Measurements from ENCODE around the gene NOCT. TPM values are rescaled to one million over a fixed set of nuclear protein-coding genes. Genes with fewer than 3 reads are reported as not detected.

Gene NOCT
- total RNA-seq, 1 donor from 2014 or later: 4.8 TPM

DNA sequence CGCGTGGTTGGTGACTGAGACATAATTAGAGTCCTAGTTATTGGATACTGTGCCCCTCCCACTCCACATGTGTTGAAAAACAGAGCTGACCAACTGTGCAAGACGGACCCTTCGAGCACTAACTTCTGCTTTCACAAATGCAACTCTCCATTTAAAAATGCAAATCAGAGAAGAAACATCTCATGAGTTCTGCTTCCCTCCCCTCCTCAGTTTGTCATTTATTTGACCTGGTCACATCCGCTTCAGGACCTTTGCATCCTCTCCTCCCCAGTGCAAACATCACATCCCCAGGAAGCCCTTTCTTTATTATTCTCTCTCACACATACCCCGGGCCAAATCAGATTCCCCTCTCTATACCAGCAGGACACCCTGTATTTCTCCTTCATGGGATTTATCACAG lies 38.1 kb upstream of the NOCT start:
- no peaks in the 10 kb centered on the region for H3K36me3 ChIP-seq
- H3K4me3 ChIP-seq: no peak overlapping the region
- intact Hi-C loops (cut with DNase I): no loop called here
- H3K27me3 ChIP-seq: no peaks in the 10 kb centered on the region
- peaks cover 24% of the 10 kb centered on the region for H3K4me1 ChIP-seq
- ATAC-seq (peak; percentile 63), DNase-seq (no peak)
- no peaks in the 10 kb centered on the region for H3K9me3 ChIP-seq
- H3K27ac ChIP-seq: peak overlapping the region; percentile 30
- TF ChIP-seq, protein P1, sequence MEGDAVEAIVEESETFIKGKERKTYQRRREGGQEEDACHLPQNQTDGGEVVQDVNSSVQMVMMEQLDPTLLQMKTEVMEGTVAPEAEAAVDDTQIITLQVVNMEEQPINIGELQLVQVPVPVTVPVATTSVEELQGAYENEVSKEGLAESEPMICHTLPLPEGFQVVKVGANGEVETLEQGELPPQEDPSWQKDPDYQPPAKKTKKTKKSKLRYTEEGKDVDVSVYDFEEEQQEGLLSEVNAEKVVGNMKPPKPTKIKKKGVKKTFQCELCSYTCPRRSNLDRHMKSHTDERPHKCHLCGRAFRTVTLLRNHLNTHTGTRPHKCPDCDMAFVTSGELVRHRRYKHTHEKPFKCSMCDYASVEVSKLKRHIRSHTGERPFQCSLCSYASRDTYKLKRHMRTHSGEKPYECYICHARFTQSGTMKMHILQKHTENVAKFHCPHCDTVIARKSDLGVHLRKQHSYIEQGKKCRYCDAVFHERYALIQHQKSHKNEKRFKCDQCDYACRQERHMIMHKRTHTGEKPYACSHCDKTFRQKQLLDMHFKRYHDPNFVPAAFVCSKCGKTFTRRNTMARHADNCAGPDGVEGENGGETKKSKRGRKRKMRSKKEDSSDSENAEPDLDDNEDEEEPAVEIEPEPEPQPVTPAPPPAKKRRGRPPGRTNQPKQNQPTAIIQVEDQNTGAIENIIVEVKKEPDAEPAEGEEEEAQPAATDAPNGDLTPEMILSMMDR (IDR thresholded peaks at IDR 0.05): no peak

DNA sequence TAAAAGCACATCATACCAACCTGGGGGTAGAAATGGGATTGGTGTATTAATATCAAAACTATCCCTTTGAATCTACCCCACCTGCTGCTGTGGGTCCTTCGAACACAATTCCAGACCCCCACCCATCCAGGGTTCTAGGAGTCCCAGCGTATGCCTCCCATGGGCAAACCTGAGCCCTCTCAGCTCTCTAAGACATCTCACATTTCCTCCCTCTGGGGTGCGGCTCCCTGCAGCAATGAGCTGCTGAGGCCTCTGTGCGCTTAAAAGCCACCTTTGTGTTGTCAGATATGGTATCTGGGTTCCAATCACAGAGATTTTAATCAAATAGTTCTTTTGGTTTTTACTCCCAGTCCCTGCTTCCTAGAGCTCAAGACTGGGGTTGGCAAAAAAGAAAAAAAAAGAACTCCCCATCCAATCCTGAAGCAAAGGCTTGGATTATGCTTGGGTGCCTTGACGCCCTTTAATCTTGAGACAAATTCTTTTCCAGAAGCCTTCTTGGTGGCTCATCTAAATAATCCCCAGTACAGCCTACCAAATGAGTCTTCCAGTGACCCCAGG lies 37.5 kb upstream of the NOCT start:
- Histone ChIP-seq H3K4me1 (peaks cover 28% of the 10 kb centered on the region), H3K27me3 (no peaks in the 10 kb centered on the region), H3K27ac (no peak overlapping the region), H3K9me3 (no peaks in the 10 kb centered on the region), H3K4me3 (no peak overlapping the region), H3K36me3 (no peaks in the 10 kb centered on the region)
- TF ChIP-seq, protein P1 (IDR thresholded peaks at IDR 0.05): no peak
- intact Hi-C loops (cut with DNase I): no loop called here
- DNase-seq (no peak), ATAC-seq (no peak)

DNA sequence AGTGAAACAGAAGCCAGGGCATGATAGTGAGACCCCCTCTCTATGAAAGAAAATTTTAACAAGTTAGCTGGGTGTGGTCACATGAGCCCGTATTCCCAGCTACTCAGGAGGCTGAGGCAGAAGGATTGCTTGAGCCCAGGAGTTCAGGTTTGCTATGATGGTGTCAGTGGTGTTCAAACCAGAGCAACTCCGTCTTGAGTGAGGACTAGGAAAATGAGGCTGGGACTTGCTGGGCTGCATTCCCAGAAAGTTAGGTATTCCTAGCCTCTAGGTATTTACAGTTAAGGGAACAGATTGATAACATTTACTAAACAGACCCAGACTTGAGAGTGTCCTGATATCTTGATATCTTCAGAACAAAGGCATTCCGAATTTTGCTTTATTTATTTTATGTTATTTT lies 37.0 kb upstream of the NOCT start:
- Histone ChIP-seq H3K27ac (no peak overlapping the region), H3K36me3 (no peaks in the 10 kb centered on the region), H3K27me3 (no peaks in the 10 kb centered on the region), H3K9me3 (no peaks in the 10 kb centered on the region), H3K4me1 (peaks cover 28% of the 10 kb centered on the region), H3K4me3 (no peak overlapping the region)
- no peak for ATAC-seq
- intact Hi-C loops (cut with DNase I): no loop called here
- TF ChIP-seq, protein P1 (IDR thresholded peaks at IDR 0.05): no peak
- no peak for DNase-seq

DNA sequence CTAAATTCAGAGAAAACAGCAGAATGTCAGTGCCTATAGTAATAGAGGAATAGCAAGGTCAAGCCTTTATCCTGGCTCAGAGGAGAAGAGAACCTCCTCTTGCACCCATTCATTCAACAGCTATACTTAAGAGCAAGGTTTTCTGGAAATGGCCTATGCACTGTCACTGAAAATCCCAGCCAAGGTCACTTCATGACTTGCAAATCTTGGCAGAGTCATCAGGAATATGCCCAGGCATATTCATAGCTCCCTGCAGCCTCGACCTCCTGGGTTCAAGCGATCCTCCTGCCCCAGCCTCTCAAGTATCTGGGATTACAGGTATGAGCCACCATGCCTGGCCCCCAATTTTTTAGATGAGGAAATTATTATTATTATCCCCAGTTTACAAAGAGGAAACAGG lies 35.8 kb upstream of the NOCT start:
- H3K27me3 ChIP-seq: no peaks in the 10 kb centered on the region

DNA sequence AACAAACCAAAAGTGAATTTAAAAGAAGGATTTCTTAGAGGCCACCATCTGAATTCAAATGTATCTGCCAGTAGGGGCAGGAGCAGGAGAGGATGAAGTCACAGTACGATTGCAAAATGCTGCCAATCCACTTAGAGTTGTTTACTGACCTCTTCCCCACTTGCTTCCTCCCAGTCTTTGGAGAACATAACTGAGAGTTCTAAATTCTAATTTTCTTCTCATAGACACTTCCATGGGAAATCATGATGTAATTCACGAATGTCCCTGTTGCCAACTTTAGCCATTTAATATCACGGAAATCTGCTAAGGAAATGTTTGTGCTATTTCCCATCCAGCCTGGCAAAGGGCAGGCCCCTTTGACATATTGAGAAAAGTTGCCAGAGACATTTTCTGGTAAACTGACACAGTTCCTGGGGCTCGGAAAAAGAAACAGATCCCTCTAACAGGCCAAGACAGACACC lies 33.6 kb upstream of the NOCT start:
- intact Hi-C loops (cut with DNase I): no loop called here
- Histone ChIP-seq H3K27me3 (no peaks in the 10 kb centered on the region), H3K36me3 (no peaks in the 10 kb centered on the region), H3K9me3 (no peaks in the 10 kb centered on the region), H3K27ac (peak overlapping the region; percentile 75), H3K4me3 (no peak overlapping the region), H3K4me1 (peaks cover 26% of the 10 kb centered on the region)
- DNase-seq (no peak), ATAC-seq (peak; percentile 96)
- TF ChIP-seq, protein P1 (IDR thresholded peaks at IDR 0.05): peak; percentile 48

More for the DNA sequence above, 35.8 kb upstream of the NOCT start:
- no peaks in the 10 kb centered on the region for H3K9me3 ChIP-seq
- peaks cover 28% of the 10 kb centered on the region for H3K4me1 ChIP-seq
- TF ChIP-seq, protein P1 (IDR thresholded peaks at IDR 0.05): no peak
- no peak overlapping the region for H3K27ac ChIP-seq
- no peak for DNase-seq
- intact Hi-C loops (cut with DNase I): no loop called here
- ATAC-seq: no peak
- no peaks in the 10 kb centered on the region for H3K36me3 ChIP-seq
- no peak overlapping the region for H3K4me3 ChIP-seq

DNA sequence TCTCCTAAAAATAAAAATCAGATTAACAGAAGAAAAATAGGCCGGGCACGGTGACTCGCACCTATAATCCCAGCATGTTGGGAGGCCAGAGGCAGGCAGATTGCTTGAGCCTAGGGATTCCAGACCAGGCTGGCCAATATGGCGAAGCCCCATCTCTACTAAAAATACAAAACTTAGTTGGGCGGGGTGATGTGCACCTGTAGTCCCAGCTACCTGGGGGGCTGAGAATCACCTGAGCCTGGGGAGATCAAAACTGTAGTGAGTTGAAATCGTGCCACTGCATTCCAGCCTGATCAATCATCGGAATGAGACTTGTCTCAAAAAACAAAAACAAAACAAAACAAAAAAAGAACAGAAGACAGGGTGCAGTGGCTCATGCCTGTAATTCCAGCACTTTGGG lies 32.8 kb upstream of the NOCT start:
- Histone ChIP-seq H3K27me3 (no peaks in the 10 kb centered on the region), H3K27ac (peak overlapping the region; percentile 75), H3K4me1 (peaks cover 21% of the 10 kb centered on the region), H3K9me3 (no peaks in the 10 kb centered on the region), H3K4me3 (no peak overlapping the region), H3K36me3 (no peaks in the 10 kb centered on the region)
- ATAC-seq (no peak), DNase-seq (no peak)
- intact Hi-C loops (cut with DNase I): no loop called here
- TF ChIP-seq, protein P1 (IDR thresholded peaks at IDR 0.05): no peak
